H9 (cell line): Measurements from ENCODE around the gene PNKP. TPM values are rescaled to one million over a fixed set of nuclear protein-coding genes. Genes with fewer than 3 reads are reported as not detected.

Source experiments
- DNase-seq: peaks from one replicate; pipeline ENCODE4 v3.0.0-alpha.2; 2017
- H2AFZ ChIP-seq: one replicate; pipeline ENCODE4 v1.6.1; 2013; ENCODE audit warnings: mild to moderate bottlenecking, low read length, control low read depth, moderate library complexity
- H2AK5ac ChIP-seq: 2 replicates; pipeline ENCODE4 v1.6.1; 2013; ENCODE audit warnings: low read length, control low read depth, mixed read lengths; ENCODE audit not compliant: insufficient read length
- H2BK120ac ChIP-seq: one replicate; pipeline ENCODE4 v1.6.1; 2013; ENCODE audit warnings: low read depth, mild to moderate bottlenecking, low read length, control low read depth, inconsistent platforms; ENCODE audit not compliant: poor library complexity, severe bottlenecking
- H2BK12ac ChIP-seq: 2 replicates; pipeline ENCODE4 v1.6.1; 2013; ENCODE audit warnings: low read length, control low read depth, mixed read lengths, low read depth; ENCODE audit not compliant: insufficient read length
- H2BK15ac ChIP-seq: 2 replicates; pipeline ENCODE4 v1.6.1; 2013; ENCODE audit warnings: low read depth, low read length, control low read depth
- H2BK20ac ChIP-seq: one replicate; pipeline ENCODE4 v1.6.1; 2013; ENCODE audit warnings: low read depth, mild to moderate bottlenecking, low read length, control low read depth, inconsistent platforms; ENCODE audit not compliant: poor library complexity, severe bottlenecking
- H2BK5ac ChIP-seq: 2 replicates; pipeline ENCODE4 v1.6.1; 2013; ENCODE audit warnings: low read length, control low read depth, mixed read lengths; ENCODE audit not compliant: insufficient read length
- H3K14ac ChIP-seq: 2 replicates; pipeline ENCODE4 v1.6.1; 2013; ENCODE audit warnings: low read length, control low read depth; ENCODE audit not compliant: insufficient read depth
- H3K18ac ChIP-seq: 2 replicates; pipeline ENCODE4 v1.6.1; 2013; ENCODE audit warnings: low read depth, mild to moderate bottlenecking, mixed read lengths, low read length, control low read depth; ENCODE audit not compliant: insufficient read length
- H3K23ac ChIP-seq: 2 replicates; pipeline ENCODE4 v1.6.1; 2013; ENCODE audit warnings: low read length, control low read depth, mixed read lengths, low read depth; ENCODE audit not compliant: insufficient read length
- H3K23me2 ChIP-seq: 2 replicates; pipeline ENCODE4 v1.6.1; 2013; ENCODE audit warnings: low read depth, mild to moderate bottlenecking, mixed read lengths, low read length, control low read depth; ENCODE audit not compliant: insufficient read length, poor library complexity, severe bottlenecking
- H3K27ac ChIP-seq: 2 replicates; pipeline ENCODE4 v1.5.1; 2013; ENCODE audit warnings: low read length, control low read depth, mixed read lengths, low read depth; ENCODE audit not compliant: insufficient read length
- H3K27me3 ChIP-seq: 2 replicates; pipeline ENCODE4 v1.6.1; 2013; ENCODE audit warnings: low read length, control low read depth, inconsistent platforms; ENCODE audit not compliant: insufficient read depth
- H3K4ac ChIP-seq: 2 replicates; pipeline ENCODE4 v1.6.1; 2013; ENCODE audit warnings: low read depth, mild to moderate bottlenecking, control low read depth, inconsistent platforms, low read length, moderate library complexity
- H3K4me1 ChIP-seq: 2 replicates; pipeline ENCODE4 v1.6.1; 2013; ENCODE audit warnings: low read length, control low read depth, inconsistent platforms; ENCODE audit not compliant: insufficient read depth
- H3K4me2 ChIP-seq: 2 replicates; pipeline ENCODE4 v1.6.1; 2013; ENCODE audit warnings: low read length, control low read depth, mixed read lengths; ENCODE audit not compliant: insufficient read length, insufficient read depth
- H3K56ac ChIP-seq: 2 replicates; pipeline ENCODE4 v1.6.1; 2013; ENCODE audit warnings: low read depth, mild to moderate bottlenecking, mixed read lengths, low read length, control low read depth; ENCODE audit not compliant: insufficient read length
- H3K79me1 ChIP-seq: 2 replicates; pipeline ENCODE4 v1.6.1; 2013; ENCODE audit warnings: low read depth, mild to moderate bottlenecking, moderate library complexity, low read length, control low read depth, inconsistent platforms; ENCODE audit not compliant: insufficient read depth, poor library complexity, severe bottlenecking
- H3K79me2 ChIP-seq: 2 replicates; pipeline ENCODE4 v1.6.1; 2013; ENCODE audit warnings: low read length, control low read depth, inconsistent platforms; ENCODE audit not compliant: insufficient read depth
- H3K9ac ChIP-seq: 2 replicates; pipeline ENCODE4 v1.6.1; 2013; ENCODE audit warnings: low read length, control low read depth, mixed read lengths; ENCODE audit not compliant: insufficient read length; ENCODE audit errors: extremely low read depth
- H3K9me3 ChIP-seq: one replicate; pipeline ENCODE4 v1.6.1; 2013; ENCODE audit warnings: low read depth, low read length, inconsistent platforms; ENCODE audit not compliant: control insufficient read depth
- H3T11ph ChIP-seq: one replicate; pipeline ENCODE4 v1.6.1; 2013; ENCODE audit warnings: mild to moderate bottlenecking, low read length, control low read depth, inconsistent platforms
- H4K20me1 ChIP-seq: one replicate; pipeline ENCODE4 v1.6.1; 2013; ENCODE audit not compliant: control insufficient read depth, insufficient read length, insufficient read depth
- H4K5ac ChIP-seq: 2 replicates; pipeline ENCODE4 v1.6.1; 2013; ENCODE audit warnings: low read depth, mild to moderate bottlenecking, mixed read lengths, low read length, control low read depth; ENCODE audit not compliant: insufficient read length
- H4K8ac ChIP-seq: replicated peaks from 2 replicates; pipeline ENCODE4 v1.6.1; 2013; ENCODE audit warnings: low read length, control low read depth, mixed read lengths, low read depth; ENCODE audit not compliant: insufficient read length
- H4K91ac ChIP-seq: 2 replicates; pipeline ENCODE4 v1.6.1; 2013; ENCODE audit warnings: low read depth, mild to moderate bottlenecking, moderate library complexity, mixed read lengths, low read length, control low read depth; ENCODE audit not compliant: insufficient read length
- H3K27ac Mint-ChIP-seq, 3 experiments: 2 replicates in 2 of 3; 3 replicates in 1 of 3; pipeline ENCODE4 v1.8.0; 2020 to 2021; ENCODE audit warnings: mixed read lengths in 3 of 3, mild to moderate bottlenecking in 1 of 3, moderate library complexity in 1 of 3
- H3K27me3 Mint-ChIP-seq: 2 replicates; pipeline ENCODE4 v1.8.0; 2021; ENCODE audit warnings: low read depth, mild to moderate bottlenecking, moderate library complexity, mixed read lengths
- H3K36me3 Mint-ChIP-seq, 3 experiments: 2 replicates in 2 of 3; 3 replicates in 1 of 3; pipeline ENCODE4 v1.8.0; 2020 to 2021; ENCODE audit warnings: low read depth in 3 of 3, mixed read lengths in 3 of 3; ENCODE audit not compliant: insufficient read depth in 1 of 3
- H3K4me1 Mint-ChIP-seq, 2 experiments: 2 replicates each; pipeline ENCODE4 v1.8.0; 2020; ENCODE audit warnings: mixed read lengths in 2 of 2
- H3K4me3 Mint-ChIP-seq, 2 experiments: 2 replicates in 1 of 2; 3 replicates in 1 of 2; pipeline ENCODE4 v1.8.0; 2020 to 2021; ENCODE audit warnings: mild to moderate bottlenecking in 2 of 2, mixed read lengths in 2 of 2, moderate library complexity in 1 of 2
- H3K9me3 Mint-ChIP-seq, 2 experiments: 2 replicates in 1 of 2; 3 replicates in 1 of 2; pipeline ENCODE4 v1.8.0; 2020; ENCODE audit warnings: mild to moderate bottlenecking in 2 of 2, mixed read lengths in 2 of 2, moderate library complexity in 1 of 2
- WGBS: extraction: QIAGEN DNeasy Blood & Tissue Kit; methylation state at CpG from one replicate; pipeline ENCODE4 v1.1.7; 2013; ENCODE audit warnings: missing lambda C conversion rate, low lambda C conversion rate, mixed read lengths; ENCODE audit not compliant: insufficient read length; ENCODE audit errors: extremely low coverage; 5-methylcytosine and 5-hydroxymethylcytosine counted together
- total RNA-seq: library from RNA; stranded (reverse); gene quantifications from 2 replicates; pipeline ENCODE4 v1.2.1, GENCODE V29; 2021
- TF ChIP-seq, protein P1 (sequence below): fragments of 200-600 bp; sonication (generic); conservative IDR thresholded peaks from 3 replicates; pipeline ENCODE4 v1.8.0; 2021; ENCODE audit warnings: antibody characterized with exemption, mild to moderate bottlenecking

Gene PNKP
- total RNA-seq, 1 experiment from 2014 or later: 157 TPM

DNA sequence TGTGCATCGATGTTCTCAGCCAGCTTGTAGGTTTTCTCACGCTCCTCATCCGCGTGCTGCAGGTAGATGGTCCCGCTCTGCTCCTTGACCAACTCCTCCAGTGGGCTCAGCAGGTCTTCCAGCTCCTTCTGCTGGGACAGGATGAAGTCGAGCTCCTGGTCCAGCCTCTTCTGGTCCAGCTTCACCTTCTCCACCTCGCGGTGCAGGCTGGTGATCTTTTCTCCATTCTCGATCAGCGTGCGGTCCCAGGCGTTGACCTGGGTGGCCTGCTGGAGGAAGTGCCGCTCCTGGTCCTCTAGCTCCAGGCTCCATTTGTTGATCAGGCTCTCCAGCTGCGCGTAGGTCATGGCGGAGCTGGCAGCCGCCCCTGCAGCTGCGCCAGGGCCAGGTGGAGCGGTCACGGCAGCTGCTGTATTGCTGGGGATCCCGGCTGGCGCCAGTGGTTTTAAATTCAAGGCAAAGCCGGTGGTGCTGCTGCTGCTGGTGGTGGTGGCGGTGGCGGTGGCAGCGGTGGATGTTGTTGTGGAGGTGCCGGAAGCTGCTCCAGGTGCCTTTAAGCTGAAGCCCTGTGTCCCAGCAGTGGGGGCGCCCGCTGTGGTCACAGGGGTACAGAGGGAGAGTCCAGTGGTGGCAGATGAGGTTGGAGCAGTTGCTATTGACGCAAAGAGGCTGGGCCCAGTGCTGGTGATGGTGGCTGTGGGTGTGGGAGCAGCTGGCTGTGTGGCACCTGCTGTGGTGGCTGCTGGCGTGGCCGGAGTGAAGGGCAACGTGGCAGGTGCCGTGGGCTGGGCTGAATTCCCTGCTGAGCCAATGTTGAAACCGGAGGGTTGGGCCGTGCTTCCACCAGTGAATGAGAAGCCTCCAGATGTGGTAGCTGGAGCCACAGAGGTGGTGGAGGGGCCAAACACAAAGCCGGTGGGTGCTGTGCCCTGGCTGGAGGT lies 41.4 kb upstream of the PNKP start:
- Histone ChIP-seq H3K27ac (no peak overlapping the region), H3K27me3 (no peaks in the 10 kb centered on the region), H2BK20ac (no peak overlapping the region), H3K14ac (no peak overlapping the region), H4K91ac (no peak overlapping the region), H2BK5ac (no peak overlapping the region), H4K8ac (no peak overlapping the region), H3K9ac (no peak overlapping the region), H2BK120ac (no peak overlapping the region), H3K18ac (no peak overlapping the region), H4K5ac (no peak overlapping the region), H3K79me2 (no peaks in the 10 kb centered on the region; the same call in 1 of the 2 replicates), H3K23ac (no peak overlapping the region), H2BK12ac (no peak overlapping the region), H2BK15ac (no peak overlapping the region), H3K79me1 (no peaks in the 10 kb centered on the region), H3K4ac (no peak overlapping the region), H3K56ac (no peak overlapping the region), H3T11ph (no peak overlapping the region), H2AFZ (no peak overlapping the region), H3K4me1 (no peaks in the 10 kb centered on the region; the same call in 1 of the 2 replicates), H3K9me3 (no peaks in the 10 kb centered on the region), H2AK5ac (no peak overlapping the region), H3K4me2 (no peak overlapping the region), H3K23me2 (no peaks in the 10 kb centered on the region), H4K20me1 (no peaks in the 10 kb centered on the region)
- TF ChIP-seq, protein P1, sequence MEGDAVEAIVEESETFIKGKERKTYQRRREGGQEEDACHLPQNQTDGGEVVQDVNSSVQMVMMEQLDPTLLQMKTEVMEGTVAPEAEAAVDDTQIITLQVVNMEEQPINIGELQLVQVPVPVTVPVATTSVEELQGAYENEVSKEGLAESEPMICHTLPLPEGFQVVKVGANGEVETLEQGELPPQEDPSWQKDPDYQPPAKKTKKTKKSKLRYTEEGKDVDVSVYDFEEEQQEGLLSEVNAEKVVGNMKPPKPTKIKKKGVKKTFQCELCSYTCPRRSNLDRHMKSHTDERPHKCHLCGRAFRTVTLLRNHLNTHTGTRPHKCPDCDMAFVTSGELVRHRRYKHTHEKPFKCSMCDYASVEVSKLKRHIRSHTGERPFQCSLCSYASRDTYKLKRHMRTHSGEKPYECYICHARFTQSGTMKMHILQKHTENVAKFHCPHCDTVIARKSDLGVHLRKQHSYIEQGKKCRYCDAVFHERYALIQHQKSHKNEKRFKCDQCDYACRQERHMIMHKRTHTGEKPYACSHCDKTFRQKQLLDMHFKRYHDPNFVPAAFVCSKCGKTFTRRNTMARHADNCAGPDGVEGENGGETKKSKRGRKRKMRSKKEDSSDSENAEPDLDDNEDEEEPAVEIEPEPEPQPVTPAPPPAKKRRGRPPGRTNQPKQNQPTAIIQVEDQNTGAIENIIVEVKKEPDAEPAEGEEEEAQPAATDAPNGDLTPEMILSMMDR: no peak
- WGBS: no CpG with 5 or more reads among the region's 37 CpGs
- no peaks in the 10 kb centered on the region for H3K9me3 Mint-ChIP-seq
- H3K36me3 Mint-ChIP-seq: peaks cover 42 to 73% (median 65%) of the 10 kb centered on the region in 3 experiments
- peak overlapping the region in 1 of 3 experiments; percentile 76; a peak in 1 of 7 replicates for H3K27ac Mint-ChIP-seq
- H3K4me1 Mint-ChIP-seq: peaks cover 19 to 28% of the 10 kb centered on the region in 2 experiments
- no peak for DNase-seq
- H3K4me3 Mint-ChIP-seq: no peak overlapping the region
- peaks cover 5% of the 10 kb centered on the region; the same call in 1 of the 2 replicates for H3K27me3 Mint-ChIP-seq
